ENCODE measurements around the gene SLC4A3. TPM values are rescaled to one million over a fixed set of nuclear protein-coding genes. Genes with fewer than 3 reads are reported as not detected.
A peak's percentile ranks its signal among the peaks of the same experiment; 100 is the strongest.

The SLC4A3 gene
- total RNA-seq, 1 experiment from 2014 or later, result 0.52 TPM

GRCh38 chr2:219597552-219598307 lies 29.7 kb upstream of the SLC4A3 start, which contains the start of gene STK11IP:
STK11IP (plus strand) TSS chr2:219597857; CDS start chr2:219598120, 263 bp downstream.
- TF ChIP-seq EZH2 (IDR thresholded peaks at IDR 0.05; ENCODE audit: borderline replicate concordance, low read depth, low read length, poor library complexity, severe bottlenecking), result no peak
- TF ChIP-seq, protein P1, sequence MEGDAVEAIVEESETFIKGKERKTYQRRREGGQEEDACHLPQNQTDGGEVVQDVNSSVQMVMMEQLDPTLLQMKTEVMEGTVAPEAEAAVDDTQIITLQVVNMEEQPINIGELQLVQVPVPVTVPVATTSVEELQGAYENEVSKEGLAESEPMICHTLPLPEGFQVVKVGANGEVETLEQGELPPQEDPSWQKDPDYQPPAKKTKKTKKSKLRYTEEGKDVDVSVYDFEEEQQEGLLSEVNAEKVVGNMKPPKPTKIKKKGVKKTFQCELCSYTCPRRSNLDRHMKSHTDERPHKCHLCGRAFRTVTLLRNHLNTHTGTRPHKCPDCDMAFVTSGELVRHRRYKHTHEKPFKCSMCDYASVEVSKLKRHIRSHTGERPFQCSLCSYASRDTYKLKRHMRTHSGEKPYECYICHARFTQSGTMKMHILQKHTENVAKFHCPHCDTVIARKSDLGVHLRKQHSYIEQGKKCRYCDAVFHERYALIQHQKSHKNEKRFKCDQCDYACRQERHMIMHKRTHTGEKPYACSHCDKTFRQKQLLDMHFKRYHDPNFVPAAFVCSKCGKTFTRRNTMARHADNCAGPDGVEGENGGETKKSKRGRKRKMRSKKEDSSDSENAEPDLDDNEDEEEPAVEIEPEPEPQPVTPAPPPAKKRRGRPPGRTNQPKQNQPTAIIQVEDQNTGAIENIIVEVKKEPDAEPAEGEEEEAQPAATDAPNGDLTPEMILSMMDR (conservative IDR thresholded peaks at IDR 0.05; ENCODE audit: low read depth, low read length), result no peak
- BruUV-seq (replicated peaks), result no TSS peak
- CTCF ChIA-PET, result interaction anchor here (0.7 kb wide), 1 partner anchor 145 kb away, joined by 4 read pairs; no protein-coding TSS in a partner anchor
- Histone ChIP-seq H3K9me3 (ENCODE audit: low read depth, low read length, poor library complexity, severe bottlenecking) (no peaks in the 10 kb centered on the region), H3K36me3 (ENCODE audit: insufficient read depth, low read length, poor library complexity, severe bottlenecking) (peaks cover 6% of the 10 kb centered on the region), H3K27me3 (replicated peaks; ENCODE audit: insufficient read depth, low read depth, low read length, poor library complexity) (no peaks in the 10 kb centered on the region), H3K4me3 (ENCODE audit: low read depth, low read length, poor library complexity, severe bottlenecking) (peak within 1 kb of the TSS; percentile 72), H3K4me1 (ENCODE audit: insufficient read depth, low read length, poor library complexity, severe bottlenecking) (peaks cover 23% of the 10 kb centered on the region), H3K27ac (ENCODE audit: low read depth, low read length, poor library complexity, severe bottlenecking) (peak within 1 kb of the TSS; percentile 92)
- POLR2A ChIA-PET (ENCODE audit: low non-redundant PET), result no interaction called here
- peak; percentile 98 for DNase-seq (ENCODE audit: low spot score)
- intact Hi-C loops (cut with micrococcal nuclease; ENCODE audit: unreplicated experiment), result loop anchor here (1.0 kb wide), 1 partner anchor 54 kb away; the partner anchor contains the start of gene CHPF

GRCh38 chr2:219598308-219599078 lies 28.9 kb upstream of the SLC4A3 start:
- H3K9me3 ChIP-seq (ENCODE audit: low read depth, low read length, poor library complexity, severe bottlenecking), result no peaks in the 10 kb centered on the region
- ChIA-PET POLR2A (ENCODE audit: low non-redundant PET) (no interaction called here), CTCF (interaction anchor here (0.7 kb wide), 1 partner anchor 145 kb away, joined by 4 read pairs; no protein-coding TSS in a partner anchor)
- intact Hi-C loops (cut with micrococcal nuclease; ENCODE audit: unreplicated experiment), result no loop called here
- DNase-seq (ENCODE audit: low spot score), result peak; percentile 71
- peaks cover 7% of the 10 kb centered on the region for H3K36me3 ChIP-seq (ENCODE audit: insufficient read depth, low read length, poor library complexity, severe bottlenecking)
- peaks cover 16% of the 10 kb centered on the region for H3K4me1 ChIP-seq (ENCODE audit: insufficient read depth, low read length, poor library complexity, severe bottlenecking)
- TF ChIP-seq, protein P1 (conservative IDR thresholded peaks at IDR 0.05; ENCODE audit: low read depth, low read length), result no peak
- TF ChIP-seq EZH2 (IDR thresholded peaks at IDR 0.05; ENCODE audit: borderline replicate concordance, low read depth, low read length, poor library complexity, severe bottlenecking), result no peak
- no peaks in the 10 kb centered on the region for H3K27me3 ChIP-seq (replicated peaks; ENCODE audit: insufficient read depth, low read depth, low read length, poor library complexity)
- H3K4me3 ChIP-seq (ENCODE audit: low read depth, low read length, poor library complexity, severe bottlenecking), result peak overlapping the region; percentile 72
- TSS peak; percentile 75 for BruUV-seq (replicated peaks)
- H3K27ac ChIP-seq (ENCODE audit: low read depth, low read length, poor library complexity, severe bottlenecking), result peak overlapping the region; percentile 92

DNA sequence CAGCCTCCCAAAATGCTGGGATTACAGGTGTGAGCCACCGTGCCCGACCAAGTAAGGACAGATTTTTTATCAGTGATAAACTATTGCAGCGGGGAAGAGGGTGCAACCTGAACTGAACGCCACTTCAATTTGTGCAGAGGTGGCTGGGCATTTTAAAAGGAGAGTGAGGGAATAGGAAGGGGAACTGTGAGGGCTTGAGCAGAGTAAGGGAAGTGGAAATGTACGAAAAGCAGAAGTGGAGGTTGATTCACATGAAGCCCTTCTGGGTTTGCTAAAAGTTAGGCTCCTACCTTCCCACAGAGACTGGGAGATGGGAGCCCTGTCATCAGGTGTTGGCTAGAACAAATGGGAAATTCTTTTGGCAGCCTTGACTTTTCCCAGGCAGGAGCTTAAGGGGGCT lies 23.7 kb upstream of the SLC4A3 start:
- no peaks in the 10 kb centered on the region for H3K27me3 ChIP-seq (replicated peaks; ENCODE audit: insufficient read depth, low read depth, low read length, poor library complexity)
- H3K4me1 ChIP-seq (ENCODE audit: insufficient read depth, low read length, poor library complexity, severe bottlenecking), result no peaks in the 10 kb centered on the region
- intact Hi-C loops (cut with micrococcal nuclease; ENCODE audit: unreplicated experiment), result no loop called here
- ChIA-PET POLR2A (ENCODE audit: low non-redundant PET) (no interaction called here), CTCF (no interaction called here)
- BruUV-seq (replicated peaks), result no TSS peak
- H3K4me3 ChIP-seq (ENCODE audit: low read depth, low read length, poor library complexity, severe bottlenecking), result no peak overlapping the region
- no peak overlapping the region for H3K27ac ChIP-seq (ENCODE audit: low read depth, low read length, poor library complexity, severe bottlenecking)
- H3K36me3 ChIP-seq (ENCODE audit: insufficient read depth, low read length, poor library complexity, severe bottlenecking), result peaks cover 16% of the 10 kb centered on the region
- no peak for DNase-seq (ENCODE audit: low spot score)
- H3K9me3 ChIP-seq (ENCODE audit: low read depth, low read length, poor library complexity, severe bottlenecking), result no peaks in the 10 kb centered on the region
- TF ChIP-seq, protein P1 (conservative IDR thresholded peaks at IDR 0.05; ENCODE audit: low read depth, low read length), result no peak
- TF ChIP-seq EZH2 (IDR thresholded peaks at IDR 0.05; ENCODE audit: borderline replicate concordance, low read depth, low read length, poor library complexity, severe bottlenecking), result no peak
